GM23248 (cell line): ENCODE results near the gene PTPRN2.

Source experiments
- EZH2 ChIP-seq: fragments of 200-600 bp; sonication (generic); IDR thresholded peaks from 2 replicates; pipeline ENCODE4 v1.6.1; 2018; ENCODE audit warnings: antibody characterized with exemption, mild to moderate bottlenecking; ENCODE audit not compliant: insufficient read depth, poor library complexity, severe bottlenecking
- EZH2phosphoT487 ChIP-seq: fragments of 200-600 bp; sonication (generic); IDR thresholded peaks from 2 replicates; pipeline ENCODE4 v1.6.1; 2018; ENCODE audit warnings: antibody characterized with exemption, moderate library complexity, mild to moderate bottlenecking, low read depth; ENCODE audit not compliant: insufficient read depth

- TF ChIP-seq EZH2 (no peak), EZH2phosphoT487 (no peak)
These were observed 53.0 kb downstream of the PTPRN2 start for GRCh38 chr7:158534598-158534997.
